Progenitor cell of endocrine pancreas (in vitro differentiated cells): Measurements from ENCODE around the gene RXFP2. TPM values are rescaled to one million over a fixed set of nuclear protein-coding genes. Genes with fewer than 3 reads are reported as not detected.

Experiments
- DNase-seq: peaks from one replicate; pipeline ENCODE4 v3.0.0; 2021; ENCODE audit warnings: low spot score; ENCODE audit not compliant: unreplicated experiment
- H3K27ac Mint-ChIP-seq: 2 replicates; pipeline ENCODE4 v1.8.0; 2021; ENCODE audit warnings: mild to moderate bottlenecking, moderate library complexity, mixed read lengths
- H3K27me3 Mint-ChIP-seq: 2 replicates; pipeline ENCODE4 v1.8.0; 2021; ENCODE audit warnings: mixed read lengths
- H3K36me3 Mint-ChIP-seq: 2 replicates; pipeline ENCODE4 v1.8.0; 2022; ENCODE audit warnings: mixed read lengths; ENCODE audit not compliant: insufficient read depth
- H3K4me1 Mint-ChIP-seq: 2 replicates; pipeline ENCODE4 v1.8.0; 2021; ENCODE audit warnings: low read depth, mixed read lengths
- H3K4me3 Mint-ChIP-seq: 2 replicates; pipeline ENCODE4 v1.8.0; 2021; ENCODE audit warnings: low read depth, mild to moderate bottlenecking, moderate library complexity, mixed read lengths
- H3K9me3 Mint-ChIP-seq: 2 replicates; pipeline ENCODE4 v1.8.0; 2021; ENCODE audit warnings: low read depth, mixed read lengths
- CTCF ChIP-seq: fragments of 200-600 bp; sonication (generic); IDR thresholded peaks from one replicate; pipeline ENCODE4 v1.5.0; 2021; ENCODE audit warnings: antibody characterized with exemption, mild to moderate bottlenecking; ENCODE audit not compliant: unreplicated experiment
- total RNA-seq: library from RNA; stranded (reverse); gene quantifications from 2 replicates; pipeline ENCODE4 v1.2.1, GENCODE V29; 2021

RXFP2 gene
- total RNA-seq, 1 donor from 2014 or later = not detected

- Mint-ChIP-seq H3K4me1 (no peaks in the 10 kb centered on the region), H3K36me3 (no peaks in the 10 kb centered on the region), H3K27ac (no peak overlapping the region), H3K27me3 (peaks cover 14% of the 10 kb centered on the region), H3K9me3 (no peaks in the 10 kb centered on the region), H3K4me3 (no peak overlapping the region)
- no peak for DNase-seq
- no peak for TF ChIP-seq CTCF
Observed at GRCh38 chr13:31772231-31772630, 32.9 kb downstream of the RXFP2 start.

GRCh38 chr13:31773538-31773937 is 34.2 kb downstream of the RXFP2 start:
- H3K36me3 Mint-ChIP-seq = no peaks in the 10 kb centered on the region
- DNase-seq = no peak
- no peak overlapping the region for H3K4me3 Mint-ChIP-seq
- H3K9me3 Mint-ChIP-seq = no peaks in the 10 kb centered on the region
- no peak overlapping the region for H3K27ac Mint-ChIP-seq
- H3K27me3 Mint-ChIP-seq = peaks cover 14% of the 10 kb centered on the region
- H3K4me1 Mint-ChIP-seq = no peaks in the 10 kb centered on the region
- no peak for TF ChIP-seq CTCF

GRCh38 chr13:31774186-31774750 is 34.9 kb downstream of the RXFP2 start:
- H3K27ac Mint-ChIP-seq = no peak overlapping the region
- no peak overlapping the region for H3K4me3 Mint-ChIP-seq
- DNase-seq = no peak
- no peak for TF ChIP-seq CTCF
- H3K27me3 Mint-ChIP-seq = peaks cover 18% of the 10 kb centered on the region
- no peaks in the 10 kb centered on the region for H3K4me1 Mint-ChIP-seq
- no peaks in the 10 kb centered on the region for H3K9me3 Mint-ChIP-seq
- no peaks in the 10 kb centered on the region for H3K36me3 Mint-ChIP-seq

- H3K27me3 Mint-ChIP-seq = peaks cover 18% of the 10 kb centered on the region
- no peaks in the 10 kb centered on the region for H3K4me1 Mint-ChIP-seq
- no peaks in the 10 kb centered on the region for H3K36me3 Mint-ChIP-seq
- no peak for DNase-seq
- H3K4me3 Mint-ChIP-seq = no peak overlapping the region
- H3K9me3 Mint-ChIP-seq = no peaks in the 10 kb centered on the region
- H3K27ac Mint-ChIP-seq = no peak overlapping the region
- no peak for TF ChIP-seq CTCF
Observed at GRCh38 chr13:31775148-31775547, 35.8 kb downstream of the RXFP2 start.

- no peaks in the 10 kb centered on the region for H3K4me1 Mint-ChIP-seq
- peaks cover 18% of the 10 kb centered on the region for H3K27me3 Mint-ChIP-seq
- H3K4me3 Mint-ChIP-seq = no peak overlapping the region
Observed at GRCh38 chr13:31775686-31776085, 36.4 kb downstream of the RXFP2 start.

More at GRCh38 chr13:31775686-31776085, 36.4 kb downstream of the RXFP2 start:
- Mint-ChIP-seq H3K27ac (no peak overlapping the region), H3K36me3 (no peaks in the 10 kb centered on the region), H3K9me3 (no peaks in the 10 kb centered on the region)
- DNase-seq = no peak
- TF ChIP-seq CTCF = no peak
